ENCODE measurements around the gene GPR137C. TPM values are rescaled to one million over a fixed set of nuclear protein-coding genes. Genes with fewer than 3 reads are reported as not detected.
A peak's percentile ranks its signal among the peaks of the same experiment; 100 is the strongest.

GPR137C gene
- total and polyA plus RNA-seq, 3 experiments from 2014 or later: 0.50 to 0.91 TPM; not detected in 1

- Mint-ChIP-seq H3K4me1 (peaks cover 6 to 10% (median 8%) of the 10 kb centered on the region in 3 donors), H3K27ac (no peak overlapping the region), H3K36me3 (peaks cover 6 to 58% (median 23%) of the 10 kb centered on the region in 3 donors), H3K4me3 (no peak overlapping the region), H3K9me3 (no peaks in the 10 kb centered on the region), H3K27me3 (no peaks in the 10 kb centered on the region)
- Histone ChIP-seq H3K27ac (ENCODE audit: low read depth, low read length) (no peak overlapping the region), H3K4me3 (ENCODE audit: low read length) (no peak overlapping the region), H3K9me3 (ENCODE audit: low read length) (no peaks in the 10 kb centered on the region), H3K4me1 (ENCODE audit: insufficient read depth, low read length) (no peaks in the 10 kb centered on the region), H3K36me3 (ENCODE audit: insufficient read depth, low read length) (peaks cover 25% of the 10 kb centered on the region), H3K27me3 (ENCODE audit: insufficient read depth, low read length, poor library complexity, severe bottlenecking) (no peaks in the 10 kb centered on the region)
- ChIA-PET CTCF (no interaction called here), POLR2A (no interaction called here)
- no peak for DNase-seq
Measured at GRCh38 chr14:52536269-52536668, 16.4 kb upstream of the GPR137C start.

GRCh38 chr14:52538623-52539022, 14.0 kb upstream of the GPR137C start:
- Histone ChIP-seq H3K4me1 (ENCODE audit: insufficient read depth, low read length) (no peaks in the 10 kb centered on the region), H3K36me3 (ENCODE audit: insufficient read depth, low read length) (peaks cover 23% of the 10 kb centered on the region), H3K27ac (ENCODE audit: low read depth, low read length) (no peak overlapping the region), H3K27me3 (ENCODE audit: insufficient read depth, low read length, poor library complexity, severe bottlenecking) (no peaks in the 10 kb centered on the region), H3K9me3 (ENCODE audit: low read length) (no peaks in the 10 kb centered on the region), H3K4me3 (ENCODE audit: low read length) (no peak overlapping the region)
- CTCF ChIA-PET: no interaction called here
- H3K27ac Mint-ChIP-seq: no peak overlapping the region
- H3K27me3 Mint-ChIP-seq: no peaks in the 10 kb centered on the region
- H3K9me3 Mint-ChIP-seq: no peaks in the 10 kb centered on the region
- POLR2A ChIA-PET: no interaction called here
- H3K36me3 Mint-ChIP-seq: peaks cover 6 to 65% (median 26%) of the 10 kb centered on the region in 3 donors
- peaks cover 6 to 10% (median 8%) of the 10 kb centered on the region in 3 donors for H3K4me1 Mint-ChIP-seq
- DNase-seq: no peak
- no peak overlapping the region for H3K4me3 Mint-ChIP-seq

GRCh38 chr14:52545584-52546317, 6.9 kb upstream of the GPR137C start:
- no peak overlapping the region for H3K27ac Mint-ChIP-seq
- ChIA-PET CTCF (no interaction called here), POLR2A (interaction anchor here (0.6 kb wide), 1 partner anchor 183 kb away, joined by 6 read pairs; no protein-coding TSS in a partner anchor)
- Histone ChIP-seq H3K27ac (ENCODE audit: low read depth, low read length) (peak overlapping the region; percentile 25), H3K36me3 (ENCODE audit: insufficient read depth, low read length) (no peaks in the 10 kb centered on the region), H3K4me1 (ENCODE audit: insufficient read depth, low read length) (peaks cover 8% of the 10 kb centered on the region), H3K9me3 (ENCODE audit: low read length) (no peaks in the 10 kb centered on the region), H3K27me3 (ENCODE audit: insufficient read depth, low read length, poor library complexity, severe bottlenecking) (no peaks in the 10 kb centered on the region), H3K4me3 (ENCODE audit: low read length) (no peak overlapping the region)
- no peaks in the 10 kb centered on the region for H3K9me3 Mint-ChIP-seq
- no peak overlapping the region for H3K4me3 Mint-ChIP-seq
- no peak for DNase-seq
- no peaks in the 10 kb centered on the region for H3K27me3 Mint-ChIP-seq
- peaks cover 0 to 20% (median 10%) of the 10 kb centered on the region in 3 donors for H3K36me3 Mint-ChIP-seq
- H3K4me1 Mint-ChIP-seq: peaks cover 10 to 35% (median 27%) of the 10 kb centered on the region in 3 donors

- Histone ChIP-seq H3K4me1 (ENCODE audit: insufficient read depth, low read length) (peaks cover 14% of the 10 kb centered on the region), H3K9me3 (ENCODE audit: low read length) (no peaks in the 10 kb centered on the region), H3K27me3 (ENCODE audit: insufficient read depth, low read length, poor library complexity, severe bottlenecking) (no peaks in the 10 kb centered on the region), H3K27ac (ENCODE audit: low read depth, low read length) (no peak overlapping the region), H3K4me3 (ENCODE audit: low read length) (no peak overlapping the region), H3K36me3 (ENCODE audit: insufficient read depth, low read length) (no peaks in the 10 kb centered on the region)
- DNase-seq: no peak
- Mint-ChIP-seq H3K9me3 (no peaks in the 10 kb centered on the region), H3K27ac (peak overlapping the region in 1 of 8 donors; percentile 26), H3K4me3 (no peak overlapping the region), H3K27me3 (no peaks in the 10 kb centered on the region), H3K36me3 (peaks cover 0 to 18% (median 10%) of the 10 kb centered on the region in 3 donors), H3K4me1 (peaks cover 15 to 40% (median 33%) of the 10 kb centered on the region in 3 donors)
- POLR2A ChIA-PET: interaction anchor here (0.6 kb wide), 1 partner anchor 183 kb away, joined by 6 read pairs; no protein-coding TSS in a partner anchor
- CTCF ChIA-PET: no interaction called here
Measured at GRCh38 chr14:52546318-52546670, 6.3 kb upstream of the GPR137C start.

- Mint-ChIP-seq H3K4me1 (peaks cover 22 to 48% (median 40%) of the 10 kb centered on the region in 3 donors), H3K27ac (no peak overlapping the region), H3K4me3 (no peak overlapping the region), H3K27me3 (no peaks in the 10 kb centered on the region), H3K9me3 (no peaks in the 10 kb centered on the region), H3K36me3 (peaks cover 0 to 18% (median 10%) of the 10 kb centered on the region in 3 donors)
- H3K27ac ChIP-seq (ENCODE audit: low read depth, low read length): peak overlapping the region; percentile 8
- POLR2A ChIA-PET: no interaction called here
- DNase-seq: no peak
- H3K36me3 ChIP-seq (ENCODE audit: insufficient read depth, low read length): no peaks in the 10 kb centered on the region
- H3K9me3 ChIP-seq (ENCODE audit: low read length): no peaks in the 10 kb centered on the region
- CTCF ChIA-PET: no interaction called here
- no peaks in the 10 kb centered on the region for H3K27me3 ChIP-seq (ENCODE audit: insufficient read depth, low read length, poor library complexity, severe bottlenecking)
- no peak overlapping the region for H3K4me3 ChIP-seq (ENCODE audit: low read length)
- H3K4me1 ChIP-seq (ENCODE audit: insufficient read depth, low read length): peaks cover 17% of the 10 kb centered on the region
Measured at GRCh38 chr14:52547027-52547426, 5.6 kb upstream of the GPR137C start.

- Mint-ChIP-seq H3K27me3 (no peaks in the 10 kb centered on the region), H3K27ac (peak overlapping the region in 1 of 8 donors; percentile 16), H3K4me1 (peaks cover 24 to 49% (median 40%) of the 10 kb centered on the region in 3 donors), H3K4me3 (peak overlapping the region in 1 of 7 donors; percentile 20), H3K36me3 (peaks cover 0 to 17% (median 10%) of the 10 kb centered on the region in 3 donors), H3K9me3 (no peaks in the 10 kb centered on the region)
- H3K4me3 ChIP-seq (ENCODE audit: low read length): no peak overlapping the region
- ChIA-PET POLR2A (no interaction called here), CTCF (no interaction called here)
- H3K4me1 ChIP-seq (ENCODE audit: insufficient read depth, low read length): peaks cover 17% of the 10 kb centered on the region
- H3K27me3 ChIP-seq (ENCODE audit: insufficient read depth, low read length, poor library complexity, severe bottlenecking): no peaks in the 10 kb centered on the region
- H3K9me3 ChIP-seq (ENCODE audit: low read length): no peaks in the 10 kb centered on the region
- H3K27ac ChIP-seq (ENCODE audit: low read depth, low read length): no peak overlapping the region
- DNase-seq: no peak
- no peaks in the 10 kb centered on the region for H3K36me3 ChIP-seq (ENCODE audit: insufficient read depth, low read length)
Measured at GRCh38 chr14:52547526-52547925, 5.1 kb upstream of the GPR137C start.

GRCh38 chr14:52550661-52551060, 2.0 kb upstream of the GPR137C start:
- H3K27ac Mint-ChIP-seq: peak overlapping the region in 7 of 8 donors; percentile 25 to 75 (median 47)
- POLR2A ChIA-PET: interaction anchor here (0.7 to 2.0 kb wide), 2 partner anchors 236 to 310 kb away, joined by 4 to 8 read pairs; partner anchors contain the start of gene PTGER2

GRCh38 chr14:52551205-52551604, 1.4 kb upstream of the GPR137C start:
- ChIA-PET CTCF (interaction anchor here (1.3 to 1.4 kb wide), 2 partner anchors 160 to 166 kb away, joined by 3 to 5 read pairs; no protein-coding TSS in a partner anchor), POLR2A (interaction anchor here (0.7 to 2.0 kb wide), 3 partner anchors 8 to 311 kb away, joined by 3 to 8 read pairs (median 4); partner anchors contain the start of gene PTGER2)
- H3K9me3 Mint-ChIP-seq: no peaks in the 10 kb centered on the region
- no peak for DNase-seq
- peaks cover 2 to 14% of the 10 kb centered on the region in 2 donors for H3K27me3 Mint-ChIP-seq
- H3K27ac Mint-ChIP-seq: peak overlapping the region in 7 of 8 donors; percentile 66 to 97 (median 90)
- Histone ChIP-seq H3K9me3 (ENCODE audit: low read length) (no peaks in the 10 kb centered on the region), H3K36me3 (ENCODE audit: insufficient read depth, low read length) (no peaks in the 10 kb centered on the region), H3K4me3 (ENCODE audit: low read length) (peak overlapping the region; percentile 58), H3K27me3 (ENCODE audit: insufficient read depth, low read length, poor library complexity, severe bottlenecking) (no peaks in the 10 kb centered on the region), H3K4me1 (ENCODE audit: insufficient read depth, low read length) (peaks cover 22% of the 10 kb centered on the region), H3K27ac (ENCODE audit: low read depth, low read length) (no peak overlapping the region)
- peaks cover 0 to 17% (median 2%) of the 10 kb centered on the region in 3 donors for H3K36me3 Mint-ChIP-seq
- peak overlapping the region; percentile 88 to 95 (median 89) for H3K4me3 Mint-ChIP-seq
- peaks cover 28 to 48% (median 46%) of the 10 kb centered on the region in 3 donors for H3K4me1 Mint-ChIP-seq

More at GRCh38 chr14:52550661-52551060, 2.0 kb upstream of the GPR137C start:
- Mint-ChIP-seq H3K36me3 (peaks cover 0 to 17% (median 2%) of the 10 kb centered on the region in 3 donors), H3K27me3 (peaks cover 2 to 9% of the 10 kb centered on the region in 2 donors), H3K4me3 (peak overlapping the region in 6 of 7 donors; percentile 25 to 95 (median 88)), H3K9me3 (no peaks in the 10 kb centered on the region), H3K4me1 (peaks cover 28 to 50% (median 48%) of the 10 kb centered on the region in 3 donors)
- Histone ChIP-seq H3K9me3 (ENCODE audit: low read length) (no peaks in the 10 kb centered on the region), H3K4me1 (ENCODE audit: insufficient read depth, low read length) (peaks cover 22% of the 10 kb centered on the region), H3K36me3 (ENCODE audit: insufficient read depth, low read length) (no peaks in the 10 kb centered on the region), H3K4me3 (ENCODE audit: low read length) (peak overlapping the region; percentile 58), H3K27me3 (ENCODE audit: insufficient read depth, low read length, poor library complexity, severe bottlenecking) (no peaks in the 10 kb centered on the region), H3K27ac (ENCODE audit: low read depth, low read length) (no peak overlapping the region)
- CTCF ChIA-PET: no interaction called here
- no peak for DNase-seq

All from CD8-positive, alpha-beta memory T cell (primary cell).